ENCODE measurements around the gene ZNF649.
"Not testable (repeated sequence)": the region's sequence is repeated elsewhere in the genome, so short reads cannot be mapped to it uniquely, and the experiment has no call there.

Gene ZNF649
- total RNA-seq: 21.6 to 30.8 (median 28.1) reads per million in 4 experiments

- DNase-seq: peak; percentile 67
Measured at GRCh38 chr19:51904331-51905165, at the start of gene ZNF649. Gene ZNF649, minus strand, starts transcription at chr19:51905017. Its CDS starts 4,910 bp downstream, at chr19:51900107.

GRCh38 chr19:51948975-51949374 lies 44.2 kb upstream of the ZNF649 start:
- no peak for DNase-seq

- no peak for DNase-seq
Measured at GRCh38 chr19:51946602-51947001, 41.8 kb upstream of the ZNF649 start.

- DNase-seq: no peak
Measured at GRCh38 chr19:51944798-51945552, 40.2 kb upstream of the ZNF649 start.

- DNase-seq: no peak
Measured at GRCh38 chr19:51938936-51939335, 34.1 kb upstream of the ZNF649 start.

GRCh38 chr19:51931921-51932320 lies 27.1 kb upstream of the ZNF649 start:
- no peak for DNase-seq

- DNase-seq: no peak
Measured at GRCh38 chr19:51927859-51928258, 23.0 kb upstream of the ZNF649 start.

GRCh38 chr19:51926784-51927741 lies 22.2 kb upstream of the ZNF649 start, which contains the start of gene ZNF613:
Gene ZNF613, plus strand, starts transcription at chr19:51927472. Its CDS starts 8,749 bp downstream, at chr19:51936221.
- peak; percentile 68 for DNase-seq

- DNase-seq: no peak
Measured at GRCh38 chr19:51926426-51926783, 21.6 kb upstream of the ZNF649 start.

- DNase-seq: no peak
Measured at GRCh38 chr19:51921949-51922348, 17.1 kb upstream of the ZNF649 start.

- no peak for DNase-seq
Measured at GRCh38 chr19:51919606-51920005, 14.8 kb upstream of the ZNF649 start.

GRCh38 chr19:51916167-51916566 lies 11.3 kb upstream of the ZNF649 start:
- no peak for DNase-seq

GRCh38 chr19:51915324-51915867 lies 10.6 kb upstream of the ZNF649 start:
- no peak for DNase-seq

GRCh38 chr19:51907981-51908380 lies 3.2 kb upstream of the ZNF649 start:
- not testable (repeated sequence) for DNase-seq

GRCh38 chr19:51906108-51906507 lies 1.3 kb upstream of the ZNF649 start:
- DNase-seq: not testable (repeated sequence)

GRCh38 chr19:51905639-51906038 lies 822 bp upstream of the ZNF649 start:
- DNase-seq: not testable (repeated sequence)

- DNase-seq: no peak
Measured at GRCh38 chr19:51905206-51905605, 389 bp upstream of the ZNF649 start.

GRCh38 chr19:51903192-51903591 lies 1.6 kb downstream of the ZNF649 start:
- DNase-seq: no peak

GRCh38 chr19:51901860-51902259 lies 3.0 kb downstream of the ZNF649 start:
- DNase-seq: no peak

GRCh38 chr19:51891193-51891747 lies 13.5 kb downstream of the ZNF649 start:
- no peak for DNase-seq

GRCh38 chr19:51889934-51890333 lies 14.9 kb downstream of the ZNF649 start:
- DNase-seq: no peak
